ENCODE data around the gene YJEFN3.

Gene YJEFN3

DNA sequence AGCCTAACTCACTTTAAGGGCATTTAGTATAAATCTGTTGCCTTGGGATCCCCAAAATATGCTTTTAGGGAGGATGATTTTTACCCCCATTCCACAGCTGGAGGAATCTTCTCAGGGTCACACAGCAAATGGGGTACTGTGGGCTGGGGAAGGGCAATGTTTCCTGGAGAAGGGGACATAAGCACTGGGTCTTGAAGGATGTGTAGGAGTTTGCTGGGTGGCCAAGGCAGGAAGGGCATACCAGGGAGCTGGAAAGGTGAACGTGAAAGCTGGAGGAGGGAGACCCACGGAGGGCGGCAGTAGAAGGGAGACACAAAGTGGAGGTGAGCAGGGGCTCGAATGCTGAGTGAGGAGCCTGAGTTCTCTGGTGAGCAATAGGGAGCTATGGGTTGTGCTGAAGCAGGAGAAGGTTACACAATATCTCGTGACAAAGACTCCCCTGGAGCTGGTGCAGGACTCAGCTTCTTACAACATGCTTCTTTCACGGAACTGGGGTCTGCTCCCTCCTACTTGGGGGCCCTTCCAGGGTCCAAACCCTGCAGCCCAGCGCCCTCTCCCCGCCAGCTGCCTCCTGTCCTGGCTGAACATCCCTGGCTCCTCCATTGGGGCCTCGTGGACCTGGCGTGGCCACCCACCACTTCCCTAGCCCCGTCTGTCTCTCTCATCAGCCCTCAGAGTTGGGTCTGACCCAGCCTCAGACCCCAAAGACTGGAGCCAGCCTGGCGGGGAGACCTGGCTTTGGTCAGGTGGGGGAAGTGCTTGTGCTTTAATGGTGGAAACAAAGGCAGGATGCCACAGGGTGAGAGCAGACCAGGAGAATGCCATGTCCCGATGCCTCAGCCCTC, 20.4 kb downstream of the YJEFN3 start:
- in situ Hi-C loops (cut with HindIII; ENCODE audit: low pct_unique_long_range_greater_than_20kb, low sequenced_read_pairs): no loop called here
- TF ChIP-seq JUND (IDR thresholded peaks at IDR 0.05; ENCODE audit: low read depth): no peak
- no peak for DNase-seq (ENCODE audit: low read depth in 1 of 2, low spot score in 1 of 2)

DNA sequence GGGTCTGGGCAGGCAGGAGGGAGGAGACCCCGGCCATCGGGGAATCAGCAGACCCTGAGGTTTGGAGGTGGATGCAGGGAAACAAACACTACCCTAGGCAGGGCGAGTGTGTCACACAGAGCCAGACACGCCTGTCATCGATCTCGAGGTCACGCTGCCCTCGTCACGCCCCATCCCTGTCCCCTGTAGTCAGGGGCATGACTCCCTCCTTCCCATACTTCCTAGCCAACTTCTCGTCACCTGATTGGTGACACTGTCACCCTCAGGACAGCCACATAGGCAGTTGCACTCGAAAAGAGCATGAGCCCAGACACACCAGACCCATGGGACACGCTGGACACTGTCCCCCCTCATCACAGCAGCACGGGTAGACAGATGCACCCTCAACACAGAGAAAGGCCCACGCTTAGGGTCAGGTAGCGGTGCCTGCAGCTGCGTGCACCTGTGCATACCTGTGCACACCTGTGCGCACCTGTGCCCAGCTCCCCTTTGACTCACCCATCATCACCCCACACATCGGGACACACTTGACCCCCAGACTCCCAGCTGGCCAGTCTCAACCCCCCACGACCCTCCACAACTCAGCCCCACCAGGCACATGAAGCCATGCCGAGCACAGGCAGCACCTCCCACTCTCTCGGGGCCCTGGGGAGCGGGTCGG, 21.2 kb downstream of the YJEFN3 start:
- DNase-seq (ENCODE audit: low read depth in 1 of 2, low spot score in 1 of 2): peak in 1 of 2 experiments; percentile 51

DNA sequence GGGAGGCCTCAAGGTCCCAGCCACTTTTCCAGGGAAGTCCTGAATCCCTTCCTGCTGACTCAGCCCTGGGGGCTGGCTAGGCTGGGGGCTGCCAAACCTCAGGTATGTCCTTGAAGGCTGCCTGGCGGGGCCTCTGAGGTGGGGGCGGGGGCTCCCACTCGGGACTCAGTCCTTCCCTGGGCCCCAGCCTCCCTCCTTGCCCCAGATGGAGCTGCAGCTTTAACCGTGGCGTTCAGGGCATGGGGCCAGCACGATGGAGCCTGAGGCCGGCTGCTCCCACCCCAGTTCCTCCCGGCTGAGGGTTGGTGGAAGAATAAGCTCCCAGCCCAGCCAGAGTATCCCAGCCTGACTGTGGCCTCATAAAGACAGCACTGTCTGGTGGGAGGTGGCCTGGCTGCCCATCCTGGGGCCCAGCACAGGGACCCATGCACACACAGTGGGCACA, 21.8 kb downstream of the YJEFN3 start:
- in situ Hi-C loops (cut with HindIII; ENCODE audit: low pct_unique_long_range_greater_than_20kb, low sequenced_read_pairs): no loop called here
- no peak for DNase-seq (ENCODE audit: low read depth in 1 of 2, low spot score in 1 of 2)
- no peak for TF ChIP-seq JUND (IDR thresholded peaks at IDR 0.05; ENCODE audit: low read depth)

More for the DNA sequence above, 21.2 kb downstream of the YJEFN3 start:
- TF ChIP-seq JUND (IDR thresholded peaks at IDR 0.05; ENCODE audit: low read depth): no peak
- in situ Hi-C loops (cut with HindIII; ENCODE audit: low pct_unique_long_range_greater_than_20kb, low sequenced_read_pairs): no loop called here

DNA sequence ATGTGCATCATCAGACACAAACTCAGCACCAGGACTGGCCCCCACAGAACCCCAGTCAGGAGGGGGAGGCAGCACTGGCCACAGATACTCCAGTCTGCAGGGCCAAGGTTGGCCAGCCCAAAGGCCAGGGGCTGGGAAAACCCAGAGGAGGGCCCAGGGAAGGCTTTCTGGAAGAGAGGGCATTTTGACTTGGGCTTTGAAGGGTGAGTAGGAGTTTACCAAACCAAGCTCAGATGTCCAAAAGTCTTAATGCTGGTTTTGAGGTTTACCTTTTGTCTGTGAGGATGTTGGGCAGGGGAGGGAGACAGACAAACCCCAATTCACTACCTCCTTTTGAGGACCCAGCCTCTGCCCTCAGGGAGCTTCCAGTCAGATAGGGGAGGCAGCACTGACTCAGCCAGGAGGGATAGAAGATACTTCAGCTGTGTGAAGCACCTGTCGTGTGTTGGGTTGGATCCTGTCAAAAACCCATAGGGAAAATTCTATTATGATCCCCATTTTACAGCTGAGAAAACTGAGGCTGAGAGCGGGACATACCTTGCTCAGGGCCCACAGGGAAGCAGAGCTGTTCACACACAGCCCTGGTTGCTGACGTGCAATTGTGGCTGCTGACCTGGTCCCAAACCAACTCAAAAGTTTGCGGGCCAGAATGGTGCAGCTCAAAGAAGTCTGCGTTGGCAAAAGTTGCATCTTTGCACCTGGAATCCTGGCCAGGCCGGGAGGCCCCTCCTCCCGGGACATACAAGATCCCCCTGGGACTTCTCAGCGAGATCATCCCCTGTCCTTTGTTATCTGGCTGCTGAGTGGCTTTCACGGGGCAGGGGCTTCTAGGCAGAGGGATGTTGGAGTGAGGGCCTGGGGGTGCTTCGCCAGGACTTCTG, 22.5 kb downstream of the YJEFN3 start:
- in situ Hi-C loops (cut with HindIII; ENCODE audit: low pct_unique_long_range_greater_than_20kb, low sequenced_read_pairs): no loop called here
- no peak for TF ChIP-seq JUND (IDR thresholded peaks at IDR 0.05; ENCODE audit: low read depth)
- DNase-seq (ENCODE audit: low read depth in 1 of 2, low spot score in 1 of 2): no peak

DNA sequence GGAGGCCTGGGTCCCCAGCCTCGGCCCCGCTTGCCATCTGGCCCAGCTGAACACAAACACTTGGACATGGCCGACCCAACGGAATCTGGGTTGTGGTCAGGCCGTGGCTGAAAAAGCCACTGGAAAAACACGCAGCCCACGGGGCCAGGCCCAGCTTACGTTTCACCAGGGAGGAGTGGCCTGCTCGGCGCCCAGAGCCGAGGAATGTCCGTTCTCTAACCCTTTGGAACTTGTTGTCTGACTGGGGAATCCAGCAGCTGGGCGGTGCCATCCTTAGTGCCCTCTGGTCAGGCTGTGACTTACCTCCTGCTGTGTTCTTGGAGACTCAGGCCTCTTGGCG, 23.1 kb downstream of the YJEFN3 start:
- peak in 1 of 2 experiments; percentile 47 for DNase-seq (ENCODE audit: low read depth in 1 of 2, low spot score in 1 of 2)
- in situ Hi-C loops (cut with HindIII; ENCODE audit: low pct_unique_long_range_greater_than_20kb, low sequenced_read_pairs): no loop called here
- no peak for TF ChIP-seq JUND (IDR thresholded peaks at IDR 0.05; ENCODE audit: low read depth)

DNA sequence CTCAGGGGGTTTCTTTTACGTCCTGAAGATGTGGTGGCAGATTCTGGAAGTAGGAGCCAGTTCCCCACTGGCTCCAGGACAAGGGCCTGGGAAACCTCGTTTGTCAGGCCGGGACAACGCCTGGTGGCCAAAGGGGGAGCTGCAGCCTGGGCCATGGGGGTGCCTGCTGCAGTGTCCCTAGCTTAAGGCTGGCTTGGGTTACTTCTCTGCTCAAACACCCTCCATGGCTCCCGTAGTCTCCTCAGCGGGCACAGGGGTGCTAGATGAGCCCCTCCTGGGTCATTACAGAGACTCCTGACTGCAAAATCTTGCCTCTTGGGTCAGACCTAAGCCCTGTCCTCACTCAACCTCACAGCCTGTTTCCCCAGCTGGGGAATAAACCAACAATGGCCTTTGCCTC, 24.1 kb downstream of the YJEFN3 start:
- TF ChIP-seq JUND (IDR thresholded peaks at IDR 0.05; ENCODE audit: low read depth): no peak
- in situ Hi-C loops (cut with HindIII; ENCODE audit: low pct_unique_long_range_greater_than_20kb, low sequenced_read_pairs): no loop called here
- peak; percentile 61 to 66 for DNase-seq (ENCODE audit: low read depth in 1 of 2, low spot score in 1 of 2)

DNA sequence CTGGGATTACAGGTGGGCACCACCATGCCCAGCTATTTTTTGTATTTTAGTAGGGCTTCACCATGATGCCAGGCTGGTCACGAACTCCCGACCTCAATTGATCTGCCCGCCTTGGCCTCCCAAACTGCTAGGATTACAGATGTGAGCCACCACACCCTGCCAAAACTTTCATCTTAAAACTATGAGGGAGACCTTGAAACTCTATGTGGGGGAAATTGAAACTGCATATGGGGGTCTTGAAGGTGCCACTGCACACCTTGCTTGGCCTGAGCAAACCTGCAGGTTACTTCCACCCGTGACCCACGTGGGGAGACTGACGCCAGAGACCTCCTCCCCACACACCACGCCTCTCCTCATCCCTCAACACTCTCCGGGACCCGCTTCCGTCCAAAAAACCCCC, 25.0 kb downstream of the YJEFN3 start:
- no peak for DNase-seq (ENCODE audit: low read depth in 1 of 2, low spot score in 1 of 2)
- in situ Hi-C loops (cut with HindIII; ENCODE audit: low pct_unique_long_range_greater_than_20kb, low sequenced_read_pairs): no loop called here
- no peak for TF ChIP-seq JUND (IDR thresholded peaks at IDR 0.05; ENCODE audit: low read depth)

DNA sequence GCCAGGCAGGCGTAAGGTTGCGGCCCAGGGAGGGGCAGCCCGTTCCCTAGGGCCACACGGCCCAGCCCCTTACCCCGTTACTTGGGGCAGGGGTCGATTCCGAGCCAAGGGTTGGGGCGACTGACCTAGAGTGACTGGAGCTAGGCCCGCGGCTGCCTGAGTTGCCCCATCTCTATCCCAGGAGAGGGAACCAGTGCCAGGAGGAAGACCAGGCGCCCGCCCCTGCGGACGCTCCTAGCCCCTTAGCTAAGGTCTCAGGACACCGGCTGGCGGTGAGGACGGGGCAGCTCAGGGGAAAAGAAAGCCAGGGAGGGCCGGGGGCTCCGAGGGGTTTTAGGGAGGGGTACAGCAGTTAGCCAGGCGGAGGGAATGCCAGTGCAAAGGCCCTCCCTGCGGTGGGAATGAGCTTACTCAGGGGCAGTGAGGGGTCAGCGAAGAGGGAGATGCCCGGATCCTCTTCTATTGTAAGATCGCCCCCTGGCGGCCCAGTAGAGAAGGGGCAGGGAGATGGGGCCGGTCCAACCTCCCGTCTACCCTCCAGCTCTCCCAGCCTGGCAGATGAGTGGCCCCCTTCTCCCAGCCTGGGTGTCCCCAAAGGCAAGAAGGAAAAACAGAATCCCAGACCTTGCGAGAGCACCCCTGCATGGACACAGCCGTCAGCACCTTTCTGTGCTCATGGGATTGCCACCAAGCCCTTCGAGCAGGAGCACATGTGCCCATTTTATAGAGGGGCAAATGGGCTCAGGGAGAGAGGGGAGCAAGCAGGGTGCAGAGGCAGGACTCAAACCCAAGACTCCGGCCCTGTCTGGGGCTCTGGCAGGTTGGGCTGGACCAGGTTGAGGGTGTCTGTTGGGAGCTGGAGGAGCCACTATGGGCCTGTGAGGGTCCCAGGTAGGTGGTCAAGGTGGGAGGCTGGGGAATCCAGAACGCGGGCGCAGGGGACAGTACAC, 25.6 kb downstream of the YJEFN3 start:
- peak in 1 of 2 experiments; percentile 51 for DNase-seq (ENCODE audit: low read depth in 1 of 2, low spot score in 1 of 2)
- in situ Hi-C loops (cut with HindIII; ENCODE audit: low pct_unique_long_range_greater_than_20kb, low sequenced_read_pairs): no loop called here
- no peak for TF ChIP-seq JUND (IDR thresholded peaks at IDR 0.05; ENCODE audit: low read depth)

DNA sequence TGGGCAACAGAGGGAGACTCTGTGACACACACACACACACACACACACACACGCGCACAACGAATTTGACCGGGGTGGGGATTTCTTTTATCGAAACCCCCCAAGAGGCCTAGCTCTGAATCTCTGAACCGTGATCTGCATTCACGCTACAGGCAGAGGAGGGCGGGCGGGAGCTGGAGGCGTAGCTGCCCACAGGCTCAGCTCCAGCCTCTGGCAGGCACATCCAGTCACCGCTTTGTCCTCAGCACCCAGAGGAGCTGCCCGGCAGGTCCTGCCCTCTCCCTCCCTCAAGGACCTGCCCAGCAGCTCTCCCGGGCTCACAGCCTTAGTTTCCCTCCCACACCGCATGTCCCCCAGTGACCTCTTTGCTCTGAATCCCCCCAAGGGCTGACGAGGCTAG, 29.3 kb downstream of the YJEFN3 start:
- TF ChIP-seq JUND (IDR thresholded peaks at IDR 0.05; ENCODE audit: low read depth): no peak
- in situ Hi-C loops (cut with HindIII; ENCODE audit: low pct_unique_long_range_greater_than_20kb, low sequenced_read_pairs): no loop called here
- no peak for DNase-seq (ENCODE audit: low read depth in 1 of 2, low spot score in 1 of 2)

DNA sequence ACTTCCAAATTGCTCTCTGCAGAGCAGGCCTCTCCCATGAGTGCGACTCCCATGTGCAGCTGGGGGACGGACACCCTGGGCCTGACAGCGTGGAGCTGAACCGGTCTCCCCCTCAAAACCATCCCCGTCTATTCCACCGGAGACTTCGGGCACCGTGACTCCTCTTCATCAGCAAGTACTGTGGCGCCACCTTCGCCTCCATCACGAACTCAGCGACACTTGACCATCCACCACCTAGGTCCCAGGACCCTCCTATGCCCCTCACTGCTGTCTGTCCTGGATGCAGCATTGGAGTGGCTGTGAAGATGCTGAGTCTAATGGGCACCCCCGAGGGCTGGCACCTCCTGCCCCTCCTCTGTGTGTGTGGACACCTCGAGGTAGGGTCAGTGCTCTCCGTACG, 29.9 kb downstream of the YJEFN3 start:
- in situ Hi-C loops (cut with HindIII; ENCODE audit: low pct_unique_long_range_greater_than_20kb, low sequenced_read_pairs): no loop called here
- no peak for TF ChIP-seq JUND (IDR thresholded peaks at IDR 0.05; ENCODE audit: low read depth)
- no peak for DNase-seq (ENCODE audit: low read depth in 1 of 2, low spot score in 1 of 2)

DNA sequence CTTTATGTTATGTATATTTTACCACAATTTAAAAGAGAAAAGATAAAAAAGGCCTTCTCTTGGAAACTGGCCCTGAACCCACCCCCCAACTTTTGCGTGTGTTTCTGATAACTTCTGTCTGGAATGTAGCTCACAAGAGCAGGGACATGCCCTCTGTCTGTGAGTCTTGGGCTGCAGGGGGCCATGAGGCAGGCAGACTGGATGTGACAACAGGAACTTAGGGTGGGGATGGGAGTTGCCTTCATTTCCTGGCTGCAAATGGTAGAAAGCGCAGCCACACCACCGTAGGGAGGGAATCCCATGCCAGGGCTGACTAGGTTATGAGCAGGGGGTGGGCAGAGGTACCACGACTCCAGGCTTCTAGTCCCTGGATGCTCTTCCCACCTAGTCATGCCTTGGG, 31.2 kb downstream of the YJEFN3 start:
- TF ChIP-seq JUND (IDR thresholded peaks at IDR 0.05; ENCODE audit: low read depth): no peak
- in situ Hi-C loops (cut with HindIII; ENCODE audit: low pct_unique_long_range_greater_than_20kb, low sequenced_read_pairs): no loop called here
- DNase-seq (ENCODE audit: low read depth in 1 of 2, low spot score in 1 of 2): no peak

Measured in T47D (cell line).